Measurements from ENCODE around the gene LY6G5C. TPM values are rescaled to one million over a fixed set of nuclear protein-coding genes. Genes with fewer than 3 reads are reported as not detected.
A peak's percentile ranks its signal among the peaks of the same experiment; 100 is the strongest.

Gene LY6G5C
- total RNA-seq, 1 donor from 2014 or later = 22.0 TPM

- peaks cover 3% of the 10 kb centered on the region for H3K27me3 Mint-ChIP-seq (ENCODE audit: unreplicated experiment)
- H3K9me3 Mint-ChIP-seq (ENCODE audit: unreplicated experiment) = no peaks in the 10 kb centered on the region
- no peak for DNase-seq (ENCODE audit: low spot score)
- TF ChIP-seq CTCF (IDR thresholded peaks at IDR 0.05; ENCODE audit: unreplicated experiment) = no peak
- H3K4me3 Mint-ChIP-seq (ENCODE audit: unreplicated experiment) = peak within 1 kb of the TSS; percentile 78
- peaks cover 8% of the 10 kb centered on the region for H3K4me1 Mint-ChIP-seq (ENCODE audit: unreplicated experiment)
- H3K36me3 Mint-ChIP-seq (ENCODE audit: low read depth, unreplicated experiment) = peaks cover 30% of the 10 kb centered on the region
- H3K27ac Mint-ChIP-seq (ENCODE audit: unreplicated experiment) = peak within 1 kb of the TSS; percentile 18
These were observed 11.2 kb downstream of the LY6G5C start, which contains the start of gene LY6G5B for GRCh38 chr6:31669676-31670075. Gene LY6G5B, plus strand, starts transcription at chr6:31669976. Its CDS starts 975 bp downstream, at chr6:31670951.

- no peak for TF ChIP-seq CTCF (IDR thresholded peaks at IDR 0.05; ENCODE audit: unreplicated experiment)
- H3K4me3 Mint-ChIP-seq (ENCODE audit: unreplicated experiment) = peak overlapping the region; percentile 97
- DNase-seq (ENCODE audit: low spot score) = no peak
- peaks cover 24% of the 10 kb centered on the region for H3K4me1 Mint-ChIP-seq (ENCODE audit: unreplicated experiment)
- H3K27ac Mint-ChIP-seq (ENCODE audit: unreplicated experiment) = peak overlapping the region; percentile 97
- no peaks in the 10 kb centered on the region for H3K9me3 Mint-ChIP-seq (ENCODE audit: unreplicated experiment)
- peaks cover 5% of the 10 kb centered on the region for H3K27me3 Mint-ChIP-seq (ENCODE audit: unreplicated experiment)
- H3K36me3 Mint-ChIP-seq (ENCODE audit: low read depth, unreplicated experiment) = peaks cover 23% of the 10 kb centered on the region
These were observed 14.4 kb downstream of the LY6G5C start for GRCh38 chr6:31666337-31666965.

GRCh38 chr6:31665501-31666336 lies 15.1 kb downstream of the LY6G5C start, which contains the start of gene CSNK2B:
Gene CSNK2B, plus strand, starts transcription at chr6:31666080. Its CDS starts 752 bp downstream, at chr6:31666832.
- no peak for TF ChIP-seq CTCF (IDR thresholded peaks at IDR 0.05; ENCODE audit: unreplicated experiment)
- Mint-ChIP-seq H3K27me3 (ENCODE audit: unreplicated experiment) (peaks cover 5% of the 10 kb centered on the region), H3K36me3 (ENCODE audit: low read depth, unreplicated experiment) (peaks cover 22% of the 10 kb centered on the region), H3K27ac (ENCODE audit: unreplicated experiment) (peak within 1 kb of the TSS; percentile 97), H3K4me1 (ENCODE audit: unreplicated experiment) (peaks cover 27% of the 10 kb centered on the region), H3K4me3 (ENCODE audit: unreplicated experiment) (peak within 1 kb of the TSS; percentile 97), H3K9me3 (ENCODE audit: unreplicated experiment) (no peaks in the 10 kb centered on the region)
- DNase-seq (ENCODE audit: low spot score) = peak; percentile 83

GRCh38 chr6:31664790-31665500 lies 15.9 kb downstream of the LY6G5C start, which contains the start of gene GPANK1:
Gene GPANK1, minus strand, starts transcription at chr6:31664997. Its CDS starts 519 bp downstream, at chr6:31664478.
- peaks cover 5% of the 10 kb centered on the region for H3K27me3 Mint-ChIP-seq (ENCODE audit: unreplicated experiment)
- DNase-seq (ENCODE audit: low spot score) = peak; percentile 59
- H3K27ac Mint-ChIP-seq (ENCODE audit: unreplicated experiment) = peak within 1 kb of the TSS; percentile 97
- peaks cover 14% of the 10 kb centered on the region for H3K36me3 Mint-ChIP-seq (ENCODE audit: low read depth, unreplicated experiment)
- no peak for TF ChIP-seq CTCF (IDR thresholded peaks at IDR 0.05; ENCODE audit: unreplicated experiment)
- H3K4me1 Mint-ChIP-seq (ENCODE audit: unreplicated experiment) = peaks cover 27% of the 10 kb centered on the region
- H3K4me3 Mint-ChIP-seq (ENCODE audit: unreplicated experiment) = peak within 1 kb of the TSS; percentile 97
- no peaks in the 10 kb centered on the region for H3K9me3 Mint-ChIP-seq (ENCODE audit: unreplicated experiment)
